ENCODE data around the gene VAPA. TPM values are rescaled to one million over a fixed set of nuclear protein-coding genes. Genes with fewer than 3 reads are reported as not detected.

Gene VAPA
- polyA plus RNA-seq, 1 donor (not counting 4 experiments of a cell fraction or from before 2014, with no cell fraction given), result 350 TPM

GRCh38 chr18:9928646-9929259, 14.9 kb downstream of the VAPA start:
- Histone ChIP-seq H3K4me3 (ENCODE audit: control insufficient read depth in 2 of 3, extremely low read depth in 1 of 3, insufficient read depth in 2 of 3, low read depth in 1 of 3, low read length in 3 of 3) (no peak overlapping the region), H3K4me2 (ENCODE audit: control insufficient read depth, extremely low read depth, insufficient read depth, low read depth, low read length) (peak overlapping the region; percentile 79), H3K27me3 (ENCODE audit: control insufficient read depth, extremely low read depth, insufficient read depth, low read length) (no peaks in the 10 kb centered on the region), H3K79me2 (ENCODE audit: control insufficient read depth, insufficient read depth, low read length) (peaks cover 97% of the 10 kb centered on the region), H3K36me3 (ENCODE audit: control insufficient read depth in 2 of 2, extremely low read depth in 1 of 2, insufficient read depth in 2 of 2, low read length in 2 of 2) (peaks cover 2 to 3% of the 10 kb centered on the region in 2 experiments), H3K9ac (ENCODE audit: control insufficient read depth, extremely low read depth, insufficient read depth, low read length) (peak overlapping the region; percentile 57), H3K9me3 (ENCODE audit: control insufficient read depth, low read depth, low read length) (no peaks in the 10 kb centered on the region), H4K20me1 (ENCODE audit: control insufficient read depth, extremely low read depth, insufficient read depth, low read length) (peaks cover 15% of the 10 kb centered on the region), H2AFZ (ENCODE audit: control insufficient read depth, low read length) (no peak overlapping the region), H3K4me1 (ENCODE audit: control insufficient read depth, extremely low read depth, insufficient read depth, low read length) (peaks cover 40% of the 10 kb centered on the region), H3K27ac (ENCODE audit: control insufficient read depth, insufficient read depth, low read length) (peak overlapping the region; percentile 71), H3K9me1 (ENCODE audit: control insufficient read depth, extremely low read depth, insufficient read depth, low read length) (peaks cover 3% of the 10 kb centered on the region)
- FAIRE-seq (peak; percentile 53), DNase-seq (ENCODE audit: low read depth, low spot score) (no peak)
- TF ChIP-seq CTCF (optimal IDR thresholded peaks at IDR 0.05 in 1 of 3, IDR thresholded peaks at IDR 0.05 in 1 of 3, conservative IDR thresholded peaks at IDR 0.05 in 1 of 3; ENCODE audit: extremely low read depth in 1 of 3, insufficient read depth in 2 of 3, low read length in 3 of 3), result no peak
- TF ChIP-seq EZH2 (IDR thresholded peaks at IDR 0.05; ENCODE audit: low read length), result no peak
- dilution Hi-C loops (cut with MboI; ENCODE audit: extremely low pct_ligation_motif_present, low sequenced_read_pairs), result no loop called here

- H4K20me1 ChIP-seq (ENCODE audit: control insufficient read depth, extremely low read depth, insufficient read depth, low read length), result peaks cover 12% of the 10 kb centered on the region
- dilution Hi-C loops (cut with MboI; ENCODE audit: extremely low pct_ligation_motif_present, low sequenced_read_pairs), result no loop called here
Measured at GRCh38 chr18:9930299-9930884, 16.6 kb downstream of the VAPA start.

More at GRCh38 chr18:9930299-9930884, 16.6 kb downstream of the VAPA start:
- Histone ChIP-seq H2AFZ (ENCODE audit: control insufficient read depth, low read length) (no peak overlapping the region), H3K4me2 (ENCODE audit: control insufficient read depth, extremely low read depth, insufficient read depth, low read depth, low read length) (no peak overlapping the region), H3K4me3 (ENCODE audit: control insufficient read depth in 2 of 3, extremely low read depth in 1 of 3, insufficient read depth in 2 of 3, low read depth in 1 of 3, low read length in 3 of 3) (no peak overlapping the region), H3K27ac (ENCODE audit: control insufficient read depth, insufficient read depth, low read length) (no peak overlapping the region), H3K9me3 (ENCODE audit: control insufficient read depth, low read depth, low read length) (no peaks in the 10 kb centered on the region), H3K79me2 (ENCODE audit: control insufficient read depth, insufficient read depth, low read length) (peaks cover 93% of the 10 kb centered on the region), H3K27me3 (ENCODE audit: control insufficient read depth, extremely low read depth, insufficient read depth, low read length) (no peaks in the 10 kb centered on the region), H3K9ac (ENCODE audit: control insufficient read depth, extremely low read depth, insufficient read depth, low read length) (no peak overlapping the region), H3K36me3 (ENCODE audit: control insufficient read depth in 2 of 2, extremely low read depth in 1 of 2, insufficient read depth in 2 of 2, low read length in 2 of 2) (peaks cover 2 to 3% of the 10 kb centered on the region in 2 experiments), H3K9me1 (ENCODE audit: control insufficient read depth, extremely low read depth, insufficient read depth, low read length) (peaks cover 3% of the 10 kb centered on the region), H3K4me1 (ENCODE audit: control insufficient read depth, extremely low read depth, insufficient read depth, low read length) (peaks cover 40% of the 10 kb centered on the region)
- DNase-seq (ENCODE audit: low read depth, low spot score), result no peak
- TF ChIP-seq EZH2 (IDR thresholded peaks at IDR 0.05; ENCODE audit: low read length) (no peak), CTCF (optimal IDR thresholded peaks at IDR 0.05 in 1 of 3, IDR thresholded peaks at IDR 0.05 in 1 of 3, conservative IDR thresholded peaks at IDR 0.05 in 1 of 3; ENCODE audit: extremely low read depth in 1 of 3, insufficient read depth in 2 of 3, low read length in 3 of 3) (no peak)
- no peak for FAIRE-seq
